ENCODE data around the gene RAB23. TPM values are rescaled to one million over a fixed set of nuclear protein-coding genes. Genes with fewer than 3 reads are reported as not detected.

The RAB23 gene
- total RNA-seq, 4 donors from 2014 or later = 21.7 to 28.5 (median 25.1) TPM

GRCh38 chr6:57215260-57215659, 6.8 kb downstream of the RAB23 start:
- Histone ChIP-seq H3K4me3 (no peak overlapping the region), H3K27ac (peak overlapping the region in 3 of 4 donors; percentile 13 to 95 (median 52)), H3K9me3 (no peaks in the 10 kb centered on the region), H3K36me3 (no peaks in the 10 kb centered on the region), H3K4me1 (peaks cover 2 to 17% (median 8%) of the 10 kb centered on the region in 4 donors), H3K27me3 (no peaks in the 10 kb centered on the region)
- DNase-seq = no peak
- TF ChIP-seq EP300 (IDR thresholded peaks at IDR 0.05; ENCODE audit: low read depth) (no peak), POLR2A (IDR thresholded peaks at IDR 0.05) (no peak), POLR2AphosphoS5 (IDR thresholded peaks at IDR 0.05) (no peak)
- TF ChIP-seq, protein P1, sequence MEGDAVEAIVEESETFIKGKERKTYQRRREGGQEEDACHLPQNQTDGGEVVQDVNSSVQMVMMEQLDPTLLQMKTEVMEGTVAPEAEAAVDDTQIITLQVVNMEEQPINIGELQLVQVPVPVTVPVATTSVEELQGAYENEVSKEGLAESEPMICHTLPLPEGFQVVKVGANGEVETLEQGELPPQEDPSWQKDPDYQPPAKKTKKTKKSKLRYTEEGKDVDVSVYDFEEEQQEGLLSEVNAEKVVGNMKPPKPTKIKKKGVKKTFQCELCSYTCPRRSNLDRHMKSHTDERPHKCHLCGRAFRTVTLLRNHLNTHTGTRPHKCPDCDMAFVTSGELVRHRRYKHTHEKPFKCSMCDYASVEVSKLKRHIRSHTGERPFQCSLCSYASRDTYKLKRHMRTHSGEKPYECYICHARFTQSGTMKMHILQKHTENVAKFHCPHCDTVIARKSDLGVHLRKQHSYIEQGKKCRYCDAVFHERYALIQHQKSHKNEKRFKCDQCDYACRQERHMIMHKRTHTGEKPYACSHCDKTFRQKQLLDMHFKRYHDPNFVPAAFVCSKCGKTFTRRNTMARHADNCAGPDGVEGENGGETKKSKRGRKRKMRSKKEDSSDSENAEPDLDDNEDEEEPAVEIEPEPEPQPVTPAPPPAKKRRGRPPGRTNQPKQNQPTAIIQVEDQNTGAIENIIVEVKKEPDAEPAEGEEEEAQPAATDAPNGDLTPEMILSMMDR (IDR thresholded peaks at IDR 0.05) = no peak
- intact Hi-C loops (cut with DNase I; ENCODE audit: low total_unique reads) (no loop called here), in situ Hi-C loops (cut with MboI; ENCODE audit: low pct_ligation_motif_present in 1 of 4, low pct_unique_long_range_greater_than_20kb in 1 of 4, low sequenced_read_pairs in 3 of 4) (no loop called here)
- 83 to 96% methylated on average over 1 of the region's 1 CpG for WGBS, 2 donors (ENCODE audit: low coverage in 1 of 2)

- peak overlapping the region in 1 of 4 donors; percentile 0 for H3K27ac ChIP-seq
- no peaks in the 10 kb centered on the region for H3K9me3 ChIP-seq
- no peak for TF ChIP-seq POLR2A (IDR thresholded peaks at IDR 0.05)
- TF ChIP-seq, protein P1 (IDR thresholded peaks at IDR 0.05) = no peak
- TF ChIP-seq POLR2AphosphoS5 (IDR thresholded peaks at IDR 0.05) = no peak
- no peak for TF ChIP-seq EP300 (IDR thresholded peaks at IDR 0.05; ENCODE audit: low read depth)
- no peak for DNase-seq
- H3K36me3 ChIP-seq = no peaks in the 10 kb centered on the region
- no peak overlapping the region for H3K4me3 ChIP-seq
- 93 to 94% methylated on average over 5 of the region's 5 CpGs for WGBS, 2 donors (ENCODE audit: low coverage in 1 of 2)
- H3K27me3 ChIP-seq = no peaks in the 10 kb centered on the region
- intact Hi-C loops (cut with DNase I; ENCODE audit: low total_unique reads) = no loop called here
- in situ Hi-C loops (cut with MboI; ENCODE audit: low pct_ligation_motif_present in 1 of 4, low pct_unique_long_range_greater_than_20kb in 1 of 4, low sequenced_read_pairs in 3 of 4) = no loop called here
- H3K4me1 ChIP-seq = peaks cover 0 to 8% (median 1%) of the 10 kb centered on the region in 4 donors
These were observed 12.0 kb downstream of the RAB23 start for GRCh38 chr6:57210060-57210459.

- Histone ChIP-seq H3K9me3 (no peaks in the 10 kb centered on the region), H3K4me1 (peaks cover 0 to 5% (median 1%) of the 10 kb centered on the region in 4 donors), H3K27me3 (no peaks in the 10 kb centered on the region), H3K36me3 (no peaks in the 10 kb centered on the region), H3K4me3 (no peak overlapping the region), H3K27ac (peak overlapping the region in 1 of 4 donors; percentile 0)
- TF ChIP-seq EP300 (IDR thresholded peaks at IDR 0.05; ENCODE audit: low read depth) (no peak), POLR2A (IDR thresholded peaks at IDR 0.05) (no peak), POLR2AphosphoS5 (IDR thresholded peaks at IDR 0.05) (no peak)
- TF ChIP-seq, protein P1 (IDR thresholded peaks at IDR 0.05) = no peak
- no peak for DNase-seq
- intact Hi-C loops (cut with DNase I; ENCODE audit: low total_unique reads) (no loop called here), in situ Hi-C loops (cut with MboI; ENCODE audit: low pct_ligation_motif_present in 1 of 4, low pct_unique_long_range_greater_than_20kb in 1 of 4, low sequenced_read_pairs in 3 of 4) (no loop called here)
These were observed 13.1 kb downstream of the RAB23 start for GRCh38 chr6:57209030-57209429.

DNA sequence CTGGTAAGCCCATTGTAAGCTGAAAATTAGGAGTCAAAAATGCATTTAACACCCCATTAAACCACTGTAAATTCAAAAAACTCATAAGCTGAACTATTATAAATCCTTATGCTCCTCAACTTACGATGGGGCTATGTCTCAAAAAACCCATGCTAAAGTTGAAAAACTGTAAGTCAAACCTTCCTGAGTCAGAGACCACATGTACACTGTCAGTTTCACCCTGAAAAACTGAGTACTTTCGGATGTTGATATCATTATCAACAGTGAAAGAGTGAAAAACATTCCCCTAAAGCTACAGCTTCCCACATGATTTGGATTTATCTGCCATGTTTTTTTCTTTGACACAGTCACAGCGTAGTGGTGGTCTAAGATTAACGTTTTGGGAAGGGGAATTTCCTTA, 14.2 kb downstream of the RAB23 start:
- peak overlapping the region in 1 of 4 donors; percentile 37 for H3K27ac ChIP-seq
- TF ChIP-seq, protein P1 (IDR thresholded peaks at IDR 0.05) = no peak
- TF ChIP-seq POLR2AphosphoS5 (IDR thresholded peaks at IDR 0.05) = no peak
- TF ChIP-seq POLR2A (IDR thresholded peaks at IDR 0.05) = no peak
- no peak for TF ChIP-seq EP300 (IDR thresholded peaks at IDR 0.05; ENCODE audit: low read depth)
- WGBS, 2 donors (ENCODE audit: low coverage in 1 of 2) = 88 to 89% methylated on average over 4 of the region's 4 CpGs
- intact Hi-C loops (cut with DNase I; ENCODE audit: low total_unique reads) = no loop called here
- in situ Hi-C loops (cut with MboI; ENCODE audit: low pct_ligation_motif_present in 1 of 4, low pct_unique_long_range_greater_than_20kb in 1 of 4, low sequenced_read_pairs in 3 of 4) = no loop called here
- no peaks in the 10 kb centered on the region for H3K9me3 ChIP-seq
- peaks cover 0 to 3% (median 1%) of the 10 kb centered on the region in 4 donors for H3K4me1 ChIP-seq
- H3K4me3 ChIP-seq = no peak overlapping the region
- no peaks in the 10 kb centered on the region for H3K36me3 ChIP-seq
- H3K27me3 ChIP-seq = no peaks in the 10 kb centered on the region
- DNase-seq = no peak
